NCI-H187 treated with DMSO at 0.1 percent for 48 hours (cell line): ENCODE results near the gene TMEM201.
"Not testable (repeated sequence)": the region's sequence is repeated elsewhere in the genome, so short reads cannot be mapped to it uniquely, and the experiment has no call there.

Experiments
- DNase-seq: peaks from one replicate; lab custom pipeline; 2025; lab: John Stamatoyannopoulos, UW

TMEM201 gene

DNA sequence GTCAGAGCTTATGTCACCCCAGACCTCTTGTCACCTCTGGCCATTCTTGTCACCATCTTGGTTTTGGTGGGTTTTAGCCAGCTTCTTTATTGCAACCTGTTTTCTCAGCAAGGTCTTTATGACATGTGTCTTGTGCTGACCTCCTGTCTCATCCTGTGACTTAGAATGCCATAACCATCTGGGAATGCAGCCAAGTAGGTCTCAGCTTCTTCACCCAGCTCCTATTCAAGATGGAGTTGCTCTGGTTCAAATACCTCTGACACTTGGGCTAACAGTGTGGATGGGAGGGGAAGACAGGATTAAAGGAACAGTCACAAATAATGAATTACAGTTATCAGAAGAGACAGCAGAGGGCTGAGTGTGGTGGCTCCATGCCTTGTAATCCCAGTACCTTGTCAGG lies 32.3 kb downstream of the TMEM201 start:
- no peak for DNase-seq

DNA sequence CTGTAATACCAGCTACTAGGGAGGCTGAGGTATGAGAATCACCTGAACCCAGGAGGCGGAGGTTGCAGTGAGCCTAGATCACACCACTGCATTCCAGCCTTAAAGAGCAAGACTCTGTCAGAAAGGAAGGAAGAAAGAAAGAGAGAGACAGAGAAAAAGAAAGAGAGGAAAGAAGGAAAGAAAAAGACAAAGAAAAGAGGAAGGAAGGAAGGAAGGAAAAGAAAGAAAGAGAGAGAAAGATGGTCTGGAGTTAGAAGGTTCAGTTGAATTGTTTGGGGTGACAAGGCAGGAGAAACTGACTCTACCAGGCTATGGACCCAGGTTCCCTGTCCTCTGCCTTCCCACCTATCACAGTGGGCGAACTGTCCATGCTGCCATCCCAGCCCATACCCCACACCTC lies 35.4 kb downstream of the TMEM201 start:
- no peak for DNase-seq

DNA sequence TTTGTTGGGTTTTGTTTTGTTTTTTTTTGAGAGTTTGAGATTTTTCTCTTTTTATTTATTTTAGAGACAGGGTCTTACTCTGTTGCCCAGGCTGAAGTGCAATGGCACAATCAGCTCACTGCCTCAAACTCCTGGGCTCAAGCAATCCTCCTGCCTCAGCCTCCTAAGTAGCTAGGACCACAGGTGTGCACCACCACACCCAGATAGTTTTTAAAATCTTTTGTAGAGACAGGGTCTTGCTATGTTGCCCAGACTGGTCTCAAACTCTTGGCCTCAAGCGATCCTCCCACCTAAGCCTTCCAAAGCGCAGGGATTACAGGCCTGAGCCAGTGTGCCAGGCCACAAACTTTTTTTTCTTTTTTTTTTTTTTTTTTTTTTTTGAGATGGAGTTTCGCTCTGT lies 36.3 kb downstream of the TMEM201 start:
- not testable (repeated sequence) for DNase-seq

DNA sequence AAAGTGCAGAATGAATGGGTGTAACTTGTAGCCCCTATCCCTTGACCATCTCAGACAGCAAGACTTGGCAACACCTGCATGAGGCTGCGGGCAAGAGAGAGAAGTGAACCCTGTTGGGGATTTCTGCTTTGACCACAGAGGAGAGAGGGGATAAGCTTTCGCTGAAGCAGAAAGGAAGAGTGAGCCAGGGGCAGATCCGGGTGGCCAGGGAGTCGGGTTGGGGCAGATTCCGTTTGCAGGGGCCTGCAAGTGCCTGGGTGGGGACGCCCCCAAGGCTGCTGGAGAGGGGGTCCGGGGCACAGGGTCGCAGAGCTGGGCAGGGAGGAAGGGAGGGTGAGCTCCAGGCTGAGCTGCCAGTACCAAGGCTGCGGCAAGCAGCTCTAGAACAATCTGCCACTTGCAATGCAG lies 37.5 kb downstream of the TMEM201 start:
- DNase-seq, result no peak

DNA sequence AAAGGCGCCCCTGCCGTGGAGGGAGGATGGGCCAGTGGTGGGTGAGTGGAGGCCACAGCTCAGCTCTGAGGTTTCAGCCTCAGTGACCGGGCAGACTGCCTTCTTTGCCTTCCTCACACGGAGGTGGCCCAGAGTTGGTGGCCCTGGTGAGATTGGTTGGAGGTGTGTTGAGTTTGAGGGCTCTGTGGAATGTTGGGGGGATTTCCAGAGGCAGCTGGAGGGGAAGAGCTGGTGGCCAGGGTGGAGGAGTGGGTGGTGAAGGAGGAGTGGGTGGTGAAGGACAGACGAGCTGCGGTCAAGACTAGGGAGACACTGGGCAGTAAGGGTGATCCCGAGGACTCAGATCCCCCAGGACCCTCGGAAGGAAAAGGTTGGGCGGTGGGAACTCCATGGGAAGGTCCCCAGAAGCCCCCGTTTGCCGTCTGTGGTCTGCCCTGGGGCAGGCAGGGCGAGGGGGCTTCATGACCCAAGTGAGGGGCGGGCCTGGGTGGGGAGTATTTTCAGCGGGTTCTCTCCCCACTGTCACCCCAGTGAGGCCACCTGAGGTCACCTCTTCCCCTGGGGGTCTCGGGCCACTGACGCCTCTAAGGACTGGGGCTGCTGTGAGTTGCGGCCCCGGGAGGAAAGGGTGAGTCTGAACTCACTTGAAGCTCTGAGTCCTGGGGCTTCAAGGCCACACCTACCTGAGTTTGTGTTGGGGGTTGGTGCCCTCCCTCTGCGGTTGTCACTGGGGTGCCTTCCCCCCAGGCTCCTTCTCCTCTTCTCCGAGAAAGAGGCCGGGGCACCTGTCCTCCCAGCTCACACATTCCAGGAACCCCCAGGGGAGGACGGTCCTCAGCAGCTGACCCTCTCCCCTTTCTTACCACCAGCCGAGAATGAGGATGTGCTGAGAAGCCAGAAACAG lies 40.1 kb downstream of the TMEM201 start:
- DNase-seq, result no peak

DNA sequence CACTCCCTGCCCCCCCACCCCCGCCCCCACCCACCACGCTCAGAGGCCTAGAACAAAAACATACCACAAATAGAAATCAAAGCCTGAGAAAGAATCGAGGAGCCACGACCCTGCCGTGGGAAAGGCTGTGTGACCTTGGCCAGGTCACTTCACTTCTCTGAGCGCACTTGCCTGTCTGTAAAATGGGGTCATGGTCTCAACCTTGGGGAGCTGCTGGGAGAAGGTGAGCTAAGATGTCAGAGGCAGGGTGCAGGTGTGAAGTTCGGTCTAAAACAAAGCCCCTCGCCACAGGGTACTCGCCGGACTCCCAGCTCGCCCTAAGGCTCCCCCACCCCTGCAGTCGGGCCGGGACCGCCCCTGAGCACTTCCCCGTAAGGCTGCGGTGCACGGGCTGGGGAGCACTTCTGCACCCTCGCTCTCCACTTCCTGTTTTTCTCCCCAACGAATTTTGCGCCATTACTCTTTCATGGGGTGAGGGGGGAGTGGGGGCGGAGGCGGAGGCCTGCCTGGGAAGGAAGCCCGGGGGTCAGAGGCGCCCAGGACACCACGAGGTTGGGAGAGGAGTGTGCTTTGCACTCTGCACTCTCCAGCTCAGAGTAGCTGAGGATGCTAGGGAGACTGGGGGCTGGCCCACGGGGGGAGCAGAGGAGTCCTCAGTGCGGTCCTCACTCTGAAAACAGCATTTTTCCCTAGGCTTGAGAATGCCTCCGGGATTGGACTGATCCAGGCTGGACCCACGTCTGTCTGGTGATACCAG lies 40.9 kb downstream of the TMEM201 start:
- DNase-seq, result no peak

DNA sequence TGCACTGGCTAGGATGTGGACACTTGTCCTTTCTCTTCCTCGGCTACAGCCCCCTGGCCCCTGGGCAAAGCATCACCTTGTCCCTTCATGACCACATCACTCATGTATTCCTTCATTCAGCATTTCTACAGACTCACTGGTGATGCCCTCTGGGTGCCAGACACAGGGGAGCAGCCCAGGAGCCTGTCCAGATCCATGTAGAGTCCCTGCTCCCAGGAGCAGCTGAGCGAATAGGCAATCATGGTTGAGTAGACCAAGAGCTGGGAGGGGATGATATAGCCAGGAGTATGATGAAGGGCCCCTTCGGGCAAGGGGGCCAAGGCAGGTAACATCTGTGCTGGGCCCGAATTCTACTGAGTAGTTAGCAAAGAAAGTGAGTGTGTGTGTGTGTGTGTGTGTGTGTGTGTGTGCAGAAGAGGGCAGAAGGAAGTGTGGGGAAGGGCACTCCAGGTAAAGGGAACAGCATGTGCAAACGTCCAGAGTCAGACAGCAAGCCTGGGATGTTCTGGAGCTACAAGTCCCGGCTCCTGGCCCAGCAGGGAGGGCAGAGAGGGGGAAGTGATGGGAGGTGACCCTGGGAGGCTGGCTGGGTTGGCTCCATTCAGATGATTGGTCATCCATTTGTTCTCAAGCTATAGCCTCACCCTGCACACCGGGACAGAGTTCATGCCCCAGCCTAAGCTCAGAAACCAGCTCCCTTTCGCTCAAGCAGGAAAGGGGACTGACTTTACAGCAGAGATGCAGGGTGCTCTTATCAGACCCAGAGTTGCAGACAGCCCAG lies 41.8 kb downstream of the TMEM201 start:
- DNase-seq, result no peak

DNA sequence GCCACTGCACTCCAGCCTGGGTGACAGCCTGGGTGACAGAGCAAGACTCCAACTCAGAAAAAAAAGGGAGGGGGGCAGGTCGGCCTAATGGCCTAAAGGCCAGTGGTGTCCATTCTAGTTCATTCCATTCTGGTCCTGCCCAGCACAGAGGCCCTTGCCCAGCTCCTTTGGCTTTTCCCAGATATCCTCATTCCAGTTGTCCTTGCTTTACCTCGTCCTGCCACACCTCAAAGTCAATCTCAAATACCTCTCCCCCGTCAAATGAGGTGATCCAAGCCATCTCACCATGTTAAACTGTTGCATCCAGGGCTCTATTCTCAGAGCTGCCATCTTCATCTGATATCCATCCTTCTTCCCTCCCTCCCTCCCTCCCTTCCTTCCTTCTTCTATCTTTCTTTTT lies 42.9 kb downstream of the TMEM201 start:
- DNase-seq, result no peak

DNA sequence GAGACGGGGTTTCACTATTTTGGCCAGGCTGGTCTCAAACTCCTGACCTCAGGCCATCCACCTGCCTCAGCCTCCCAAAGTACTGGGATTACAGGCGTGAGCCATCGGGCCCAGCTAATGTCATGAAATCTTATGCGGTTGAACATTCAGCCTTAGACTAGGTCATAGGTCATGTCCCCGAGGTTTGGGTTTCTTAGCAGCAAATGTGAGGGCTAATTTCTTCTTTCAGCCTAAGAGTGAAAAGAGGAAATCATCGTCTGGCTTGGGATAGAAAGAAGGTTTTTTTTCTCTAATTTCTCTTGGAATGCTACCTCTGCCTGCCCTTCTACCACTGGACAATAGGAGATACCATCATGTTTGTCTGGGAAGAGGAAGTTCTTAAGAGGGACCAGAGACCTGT lies 44.8 kb downstream of the TMEM201 start:
- no peak for DNase-seq

DNA sequence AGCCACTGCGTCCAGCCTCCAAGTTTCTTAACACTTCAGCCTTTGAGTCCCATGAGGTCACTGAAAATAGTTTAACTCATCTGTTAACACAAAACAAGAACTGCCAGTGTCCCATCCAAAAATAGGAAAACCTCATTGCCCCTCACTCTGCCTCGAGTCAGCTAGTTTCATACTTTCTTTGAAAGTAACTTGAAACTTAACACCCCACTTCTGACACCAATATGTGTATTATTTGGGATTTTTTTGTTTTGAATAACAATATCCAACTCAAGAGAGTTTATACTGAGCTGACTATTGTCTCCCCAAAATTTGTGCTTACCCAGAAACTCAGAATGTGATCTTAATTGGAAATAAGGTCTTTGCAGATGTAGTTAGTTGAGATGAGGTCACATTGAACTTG lies 45.9 kb downstream of the TMEM201 start:
- DNase-seq, result no peak

DNA sequence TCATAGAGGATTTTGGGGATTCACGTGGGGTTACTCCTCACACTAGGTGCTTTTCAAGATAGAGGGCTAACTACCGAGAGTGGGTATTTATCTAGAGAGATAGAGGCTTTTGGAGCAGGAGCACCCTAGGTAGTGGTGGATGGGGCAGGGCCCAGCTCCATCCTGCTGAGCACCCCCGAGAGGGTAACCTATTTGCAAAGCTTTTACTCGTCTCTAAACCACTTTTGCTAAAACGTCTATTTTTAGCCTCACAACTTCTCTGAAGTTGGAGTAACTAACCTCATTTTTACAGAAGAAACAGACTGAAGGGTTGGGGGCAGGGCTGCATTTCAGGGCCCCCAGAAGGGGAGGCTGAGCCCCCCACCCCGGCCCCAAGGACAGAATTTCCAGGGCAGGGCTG lies 50.5 kb downstream of the TMEM201 start:
- DNase-seq, result no peak

DNA sequence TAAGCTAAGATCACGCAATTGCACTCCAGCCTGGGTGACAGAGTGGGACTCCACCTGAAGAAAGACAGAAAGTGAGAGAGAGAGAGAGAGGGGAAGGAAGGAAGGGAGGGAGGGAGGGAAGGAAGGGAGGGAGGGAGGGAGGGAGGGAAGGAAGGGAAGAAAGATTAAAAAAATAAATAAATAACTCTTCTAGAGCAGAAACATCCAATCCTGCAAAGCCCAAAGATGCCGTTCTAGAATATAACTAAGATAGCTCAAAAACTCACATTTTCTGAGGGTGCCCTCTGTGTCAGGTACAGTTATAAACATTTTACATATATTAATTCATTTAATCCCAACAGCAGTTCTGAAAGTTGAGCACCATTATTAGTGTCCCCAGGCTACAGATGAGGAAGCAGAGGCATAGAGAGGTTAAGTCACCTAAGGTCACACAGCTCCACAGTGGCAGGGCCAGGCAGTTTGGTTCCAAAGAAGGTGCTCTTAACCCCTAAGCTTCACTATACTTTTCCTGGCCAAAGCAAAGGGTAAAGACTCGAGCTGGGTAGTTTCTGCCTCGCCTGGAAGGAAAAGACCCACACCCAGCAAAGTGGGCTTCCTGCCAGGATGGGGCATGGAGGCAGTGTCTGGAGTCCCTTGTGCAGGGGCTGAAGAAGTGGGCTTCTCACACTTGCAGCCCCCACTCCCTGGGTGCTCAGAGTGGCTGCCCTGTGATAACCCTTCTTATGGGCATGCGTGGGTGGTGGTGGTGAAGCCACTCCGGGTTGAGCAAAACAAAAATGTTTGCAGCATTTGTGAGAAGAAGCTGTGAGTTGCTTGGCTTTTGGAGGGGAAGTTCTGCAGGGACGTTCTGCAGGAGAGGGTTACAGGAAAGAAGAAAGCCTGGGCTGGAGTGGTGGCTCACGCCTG lies 54.9 kb downstream of the TMEM201 start:
- DNase-seq, result no peak

DNA sequence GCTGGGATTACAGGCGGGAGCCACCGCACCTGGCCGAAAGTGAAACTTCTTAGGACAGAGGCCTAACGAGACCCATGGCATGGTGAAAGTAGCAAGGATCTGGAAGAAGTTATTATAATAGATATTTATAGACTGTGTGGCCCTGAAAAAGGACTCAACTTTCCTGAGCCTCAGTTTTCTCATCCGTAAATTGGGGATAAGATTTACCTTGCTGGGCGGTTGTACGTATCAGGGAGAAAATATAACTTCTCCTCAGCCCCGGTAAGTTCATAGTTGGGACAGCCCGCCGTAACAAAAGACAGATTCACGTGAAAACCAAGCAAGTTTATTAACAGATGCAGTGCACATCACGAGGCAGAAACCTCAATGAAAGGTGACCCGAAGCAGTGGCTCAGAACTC lies 57.3 kb downstream of the TMEM201 start:
- no peak for DNase-seq

DNA sequence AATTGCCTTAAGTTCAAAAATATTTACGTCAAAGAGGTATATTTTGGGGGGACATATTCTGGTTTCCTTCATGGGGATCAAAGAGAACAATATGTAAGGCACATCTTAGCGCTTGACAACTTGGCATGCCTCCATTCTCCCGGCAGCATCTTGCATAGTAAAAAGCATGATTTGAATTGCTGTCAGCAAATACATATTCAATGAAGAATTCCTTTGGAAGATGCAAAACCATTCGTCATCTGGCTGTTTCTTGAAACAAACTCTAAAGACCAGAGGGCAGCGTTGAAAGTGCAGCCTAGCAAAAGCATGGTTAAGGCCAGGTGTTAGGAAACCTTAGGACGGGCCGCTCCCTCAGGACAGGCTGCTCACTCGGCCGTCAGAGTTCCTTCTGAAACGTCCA lies 59.5 kb downstream of the TMEM201 start:
- DNase-seq, result no peak

DNA sequence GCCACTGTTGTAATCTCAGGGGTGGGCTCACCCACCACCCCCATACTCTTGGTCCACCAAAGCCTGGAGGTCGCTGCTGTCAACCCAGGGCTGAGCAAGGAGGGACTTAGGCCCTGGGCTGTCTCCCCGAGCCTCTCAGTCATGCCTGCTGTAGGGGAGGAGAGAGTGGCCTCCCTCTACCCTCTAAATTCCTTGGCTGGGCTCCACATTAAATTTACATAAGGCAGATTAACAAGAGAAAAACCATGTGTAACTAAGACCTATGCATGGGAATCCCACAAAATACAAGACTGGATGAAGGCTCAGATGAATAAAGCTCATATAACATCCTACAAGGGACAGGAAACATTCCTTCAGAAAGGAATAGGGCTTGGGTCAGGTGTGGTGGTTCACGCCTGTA lies 61.1 kb downstream of the TMEM201 start:
- DNase-seq, result no peak

DNA sequence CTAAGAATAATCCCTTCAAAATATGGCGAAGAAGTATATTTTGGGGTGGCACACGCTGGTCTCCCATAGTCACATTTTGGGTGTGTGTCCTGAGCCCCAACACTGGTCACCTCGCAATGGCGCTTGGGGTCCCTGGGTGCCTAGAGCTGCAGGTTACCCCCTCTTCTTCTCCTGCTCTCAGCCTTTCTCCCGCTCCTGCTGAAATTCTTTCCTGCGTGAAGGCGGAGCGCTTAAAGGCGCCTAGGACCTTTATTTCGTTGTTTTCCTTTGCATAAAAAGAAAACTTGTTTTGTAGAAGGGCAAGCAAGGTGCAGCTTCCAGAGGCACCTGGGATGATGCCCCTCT lies 62.5 kb downstream of the TMEM201 start:
- DNase-seq, result no peak

DNA sequence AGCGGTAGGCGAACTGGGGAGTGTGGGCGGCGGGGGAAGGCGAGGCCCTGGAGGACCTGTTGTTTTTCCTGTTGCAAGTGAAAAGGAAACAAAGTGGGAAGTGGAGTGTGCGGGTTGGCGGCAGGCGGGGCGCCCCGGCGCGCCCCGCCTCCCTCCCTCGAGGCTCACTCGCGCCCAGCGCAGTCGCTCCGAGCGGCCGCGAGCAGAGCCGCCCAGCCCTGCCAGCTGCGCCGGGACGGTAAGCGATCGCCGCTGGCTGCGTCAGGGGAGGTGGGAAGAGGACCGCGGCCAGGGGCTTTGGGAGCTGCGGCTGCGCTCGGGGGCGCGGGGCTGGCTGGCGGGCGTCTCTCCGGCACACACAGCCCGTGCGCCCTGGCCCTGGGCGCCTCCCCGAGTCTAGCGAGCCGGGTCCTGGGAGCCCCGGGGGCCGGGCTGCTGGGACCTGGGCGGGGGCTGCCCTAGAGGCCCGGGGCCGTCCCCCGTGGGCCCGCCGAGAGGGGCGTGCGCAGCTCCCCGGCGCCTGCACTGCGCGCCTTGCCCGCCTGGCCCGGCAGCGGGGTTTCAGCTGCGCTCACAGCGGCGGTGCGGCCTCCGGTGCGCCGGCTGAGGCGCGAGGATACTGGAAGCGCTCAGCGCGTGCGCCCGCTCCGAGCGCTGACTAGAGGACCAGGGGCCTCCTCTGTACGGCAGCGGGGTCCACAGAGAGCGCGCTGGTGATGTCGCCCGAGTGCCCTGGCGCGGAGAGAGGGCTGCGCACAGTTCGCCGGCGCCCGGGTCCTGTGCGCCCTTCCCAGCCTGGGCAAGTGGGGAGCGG lies 63.1 kb downstream of the TMEM201 start, which contains the start of gene PIK3CD:
PIK3CD (plus strand) TSS at position 167 of the 814 bp plus-strand sequence. CDS start 58,725 bp downstream, outside the sequence.
- DNase-seq, result no peak

DNA sequence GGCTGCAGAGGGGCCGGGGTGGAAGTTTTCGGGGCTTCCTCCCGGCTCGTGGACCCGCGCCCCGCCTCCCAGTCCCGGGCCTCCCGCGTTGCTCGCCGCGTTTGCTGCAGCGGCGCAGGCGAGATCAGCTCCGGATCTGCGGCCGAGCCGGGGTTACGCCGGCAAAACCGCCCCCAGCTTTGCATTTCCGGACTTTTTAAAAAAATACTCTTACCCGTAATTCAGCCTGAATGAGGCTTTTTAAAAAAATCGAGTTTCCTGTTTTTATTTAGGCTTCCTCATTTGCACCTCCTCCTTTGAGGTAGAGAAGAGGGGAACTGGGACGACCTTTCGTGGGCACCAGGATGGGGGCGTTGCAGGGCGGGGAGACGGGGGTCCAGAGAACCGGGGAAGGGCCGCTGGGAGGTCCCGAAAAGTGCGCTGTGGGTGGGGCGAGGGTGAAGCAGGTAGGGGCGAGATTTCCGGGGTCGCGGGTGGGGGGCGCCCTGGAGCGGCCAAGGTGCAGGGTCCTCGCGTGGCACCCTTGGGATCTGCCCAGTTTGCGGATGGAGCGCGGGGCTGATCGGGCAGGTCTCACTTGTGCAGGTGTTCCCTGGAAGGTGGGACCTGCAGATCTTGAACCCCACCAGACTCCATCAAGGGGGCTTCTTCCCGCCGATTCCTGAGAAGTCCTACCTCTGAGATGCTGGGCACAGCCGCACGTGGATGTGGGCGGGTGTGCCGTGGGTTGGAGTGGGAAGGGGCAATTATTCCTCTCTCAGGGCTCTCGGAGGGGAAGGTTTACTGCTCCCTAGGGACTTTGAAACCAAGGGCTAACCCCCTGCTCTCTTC lies 63.9 kb downstream of the TMEM201 start:
- no peak for DNase-seq

DNA sequence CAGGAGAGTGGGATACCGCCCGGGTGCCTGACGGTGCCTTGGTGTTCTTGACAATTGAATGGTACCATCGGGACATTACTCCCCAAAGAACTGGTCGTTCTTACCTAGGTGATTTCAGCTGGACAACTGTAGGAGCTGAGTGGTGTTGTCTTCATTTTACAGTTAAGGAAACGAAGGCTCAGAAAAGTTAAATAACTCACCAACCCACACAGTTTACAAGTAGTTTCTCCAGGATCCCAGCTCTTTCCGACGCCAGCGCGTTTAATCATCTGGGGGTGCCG lies 64.4 kb downstream of the TMEM201 start:
- DNase-seq, result no peak

DNA sequence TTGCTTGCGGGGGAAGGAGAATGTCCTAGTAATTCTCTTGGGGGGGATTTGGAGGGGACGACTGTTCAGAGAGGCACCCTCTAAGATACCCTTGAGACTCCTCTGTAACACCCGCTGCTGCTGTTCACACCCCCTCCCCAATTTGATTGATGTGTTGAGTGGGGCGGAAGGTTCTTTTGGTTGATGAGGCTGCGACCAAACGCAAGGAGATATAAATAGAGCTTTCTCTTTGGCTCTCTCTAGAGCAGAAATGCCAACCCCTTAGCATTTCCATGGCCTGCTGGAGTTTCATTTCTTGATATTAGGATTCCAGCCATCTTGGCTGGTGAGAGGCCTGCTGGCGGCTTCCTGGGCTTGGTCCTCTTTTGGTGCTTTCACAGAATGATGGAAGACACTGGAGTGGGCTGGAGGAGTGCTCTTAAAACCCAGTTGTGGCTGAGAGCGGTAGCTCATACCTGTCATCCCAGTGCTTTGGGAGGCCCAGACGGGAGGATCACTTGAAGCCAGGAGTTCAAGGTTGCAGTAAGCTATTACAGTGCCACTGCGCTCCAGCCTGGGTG lies 64.9 kb downstream of the TMEM201 start:
- no peak for DNase-seq
